IPS-NIHi11 (cell line): ENCODE data around the gene WDR88.
"Not testable (repeated sequence)": the region's sequence is repeated elsewhere in the genome, so short reads cannot be mapped to it uniquely, and the experiment has no call there.

Experiments used
- DNase-seq: peaks from one replicate; pipeline ENCODE4 v3.0.0; 2012; ENCODE audit warnings: mixed read lengths, low spot score

Gene WDR88

GRCh38 chr19:33132021-33132420 lies at the start of gene WDR88:
TSS of gene WDR88 (plus strand) at chr19:33132114. CDS start at chr19:33132170, 56 bp downstream.
- DNase-seq: no peak

- DNase-seq: no peak
Measured at GRCh38 chr19:33085570-33086128, 46.3 kb upstream of the WDR88 start.

- no peak for DNase-seq
Measured at GRCh38 chr19:33086955-33087354, 45.0 kb upstream of the WDR88 start.

GRCh38 chr19:33089010-33089409 lies 42.9 kb upstream of the WDR88 start:
- no peak for DNase-seq

GRCh38 chr19:33090179-33090578 lies 41.7 kb upstream of the WDR88 start:
- DNase-seq: no peak

- no peak for DNase-seq
Measured at GRCh38 chr19:33093420-33094210, 38.3 kb upstream of the WDR88 start.

- DNase-seq: no peak
Measured at GRCh38 chr19:33094436-33095067, 37.4 kb upstream of the WDR88 start.

- no peak for DNase-seq
Measured at GRCh38 chr19:33096005-33096404, 35.9 kb upstream of the WDR88 start.

GRCh38 chr19:33098055-33098534 lies 33.8 kb upstream of the WDR88 start:
- no peak for DNase-seq

- no peak for DNase-seq
Measured at GRCh38 chr19:33100894-33101644, 30.8 kb upstream of the WDR88 start.

- DNase-seq: no peak
Measured at GRCh38 chr19:33102893-33103292, 29.0 kb upstream of the WDR88 start.

- DNase-seq: no peak
Measured at GRCh38 chr19:33108161-33108560, 23.8 kb upstream of the WDR88 start.

- no peak for DNase-seq
Measured at GRCh38 chr19:33110137-33110910, 21.6 kb upstream of the WDR88 start.

GRCh38 chr19:33111587-33111986 lies 20.3 kb upstream of the WDR88 start:
- no peak for DNase-seq

- no peak for DNase-seq
Measured at GRCh38 chr19:33114312-33114711, 17.6 kb upstream of the WDR88 start.

- DNase-seq: no peak
Measured at GRCh38 chr19:33117501-33117900, 14.4 kb upstream of the WDR88 start.

GRCh38 chr19:33118643-33119042 lies 13.3 kb upstream of the WDR88 start:
- DNase-seq: no peak

- DNase-seq: no peak
Measured at GRCh38 chr19:33124207-33125098, 7.5 kb upstream of the WDR88 start.

GRCh38 chr19:33125929-33126388 lies 6.0 kb upstream of the WDR88 start:
- peak; percentile 79 for DNase-seq

- not testable (repeated sequence) for DNase-seq
Measured at GRCh38 chr19:33126712-33127111, 5.2 kb upstream of the WDR88 start.
